ENCODE measurements around the gene NUP42.

DNA sequence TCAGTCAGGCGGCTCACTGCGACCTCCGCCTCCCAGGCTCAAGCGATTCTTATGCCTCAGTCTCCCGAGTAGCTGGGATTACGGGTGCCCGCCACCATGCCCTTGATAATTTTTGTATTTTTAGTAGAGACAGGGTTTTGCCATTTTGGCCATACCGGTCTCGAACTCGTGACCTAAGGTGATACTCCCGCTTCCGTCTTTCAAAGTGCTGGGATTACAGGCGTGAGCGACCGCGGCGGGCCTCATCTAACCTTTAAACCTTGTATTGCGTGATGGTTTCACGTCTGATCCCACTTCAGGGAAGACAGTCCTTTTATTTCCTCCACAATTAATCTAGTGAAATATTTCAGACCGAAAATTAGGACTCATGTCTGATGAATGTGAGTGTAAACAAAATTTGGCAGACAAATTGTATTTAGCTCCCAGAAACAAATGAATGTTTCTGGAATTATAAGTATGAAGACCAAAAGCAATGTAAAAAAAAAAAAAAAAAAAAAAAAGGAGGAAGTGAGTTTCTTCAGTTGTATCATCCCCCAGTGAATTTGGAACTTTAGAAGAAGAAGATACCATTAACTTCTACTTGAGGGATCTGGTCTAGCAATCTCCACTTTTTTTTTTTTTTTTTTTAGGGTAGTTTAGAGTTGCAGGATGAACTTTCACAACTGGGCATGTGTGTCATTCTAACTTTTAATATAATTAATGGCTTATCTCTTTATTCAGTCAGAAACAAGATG lies 1.6 kb downstream of the NUP42 start:
- TF ChIP-seq, protein P1, sequence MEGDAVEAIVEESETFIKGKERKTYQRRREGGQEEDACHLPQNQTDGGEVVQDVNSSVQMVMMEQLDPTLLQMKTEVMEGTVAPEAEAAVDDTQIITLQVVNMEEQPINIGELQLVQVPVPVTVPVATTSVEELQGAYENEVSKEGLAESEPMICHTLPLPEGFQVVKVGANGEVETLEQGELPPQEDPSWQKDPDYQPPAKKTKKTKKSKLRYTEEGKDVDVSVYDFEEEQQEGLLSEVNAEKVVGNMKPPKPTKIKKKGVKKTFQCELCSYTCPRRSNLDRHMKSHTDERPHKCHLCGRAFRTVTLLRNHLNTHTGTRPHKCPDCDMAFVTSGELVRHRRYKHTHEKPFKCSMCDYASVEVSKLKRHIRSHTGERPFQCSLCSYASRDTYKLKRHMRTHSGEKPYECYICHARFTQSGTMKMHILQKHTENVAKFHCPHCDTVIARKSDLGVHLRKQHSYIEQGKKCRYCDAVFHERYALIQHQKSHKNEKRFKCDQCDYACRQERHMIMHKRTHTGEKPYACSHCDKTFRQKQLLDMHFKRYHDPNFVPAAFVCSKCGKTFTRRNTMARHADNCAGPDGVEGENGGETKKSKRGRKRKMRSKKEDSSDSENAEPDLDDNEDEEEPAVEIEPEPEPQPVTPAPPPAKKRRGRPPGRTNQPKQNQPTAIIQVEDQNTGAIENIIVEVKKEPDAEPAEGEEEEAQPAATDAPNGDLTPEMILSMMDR (IDR thresholded peaks at IDR 0.05; ENCODE audit: insufficient read depth, low read length), result no peak
- peak; percentile 81 for TF ChIP-seq SPI1 (IDR thresholded peaks at IDR 0.05; ENCODE audit: borderline replicate concordance, low read depth)
- TF ChIP-seq POLR2AphosphoS5 (IDR thresholded peaks at IDR 0.05; ENCODE audit: low read depth), result no peak
